ENCODE measurements around the gene COL16A1.

DNA sequence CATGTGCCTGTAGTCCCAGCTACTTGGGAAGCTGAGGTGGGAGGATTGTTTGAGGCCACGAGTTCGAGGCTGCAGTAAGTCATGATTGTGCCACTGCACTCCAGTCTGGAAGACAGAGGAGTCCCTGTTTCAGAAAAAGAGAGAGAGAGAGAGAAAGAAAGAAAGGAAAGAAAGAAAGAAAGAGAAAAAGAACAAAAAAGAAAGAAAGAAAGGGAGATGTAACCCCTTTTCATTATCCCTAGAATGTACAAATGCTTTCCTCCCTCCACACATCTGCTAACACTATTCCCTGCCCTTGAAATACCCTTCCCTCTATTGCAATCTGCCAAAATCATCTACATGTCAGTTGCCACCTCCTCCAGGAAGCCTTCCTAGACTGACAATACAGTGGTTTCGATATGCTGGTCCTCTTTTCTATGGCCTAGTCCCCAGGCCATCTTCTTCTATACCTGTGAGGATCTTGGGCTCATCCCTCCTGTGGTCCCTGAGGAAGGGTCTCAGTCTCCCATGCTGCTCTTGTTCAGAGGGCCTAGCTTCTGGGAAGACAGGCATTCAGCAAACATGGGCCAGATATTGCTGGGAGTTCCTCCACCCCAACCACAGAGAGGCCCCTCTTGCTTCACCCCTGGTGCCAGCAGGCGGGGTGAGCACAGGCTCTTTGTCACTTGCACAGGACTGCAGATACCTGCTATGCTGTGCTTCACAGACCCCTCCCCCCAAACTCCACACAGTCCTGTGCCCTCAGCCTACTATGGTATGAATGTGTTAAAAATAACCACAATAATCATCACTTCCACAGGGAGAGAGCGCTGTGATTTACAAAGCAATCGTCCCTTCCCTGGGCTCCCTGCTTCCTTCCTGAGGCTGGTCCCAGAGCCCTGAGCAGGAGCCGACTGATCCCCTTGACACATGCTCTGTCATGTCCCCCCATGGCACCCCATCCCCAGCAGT, 46.2 kb upstream of the COL16A1 start:
- TF ChIP-seq, protein P1, sequence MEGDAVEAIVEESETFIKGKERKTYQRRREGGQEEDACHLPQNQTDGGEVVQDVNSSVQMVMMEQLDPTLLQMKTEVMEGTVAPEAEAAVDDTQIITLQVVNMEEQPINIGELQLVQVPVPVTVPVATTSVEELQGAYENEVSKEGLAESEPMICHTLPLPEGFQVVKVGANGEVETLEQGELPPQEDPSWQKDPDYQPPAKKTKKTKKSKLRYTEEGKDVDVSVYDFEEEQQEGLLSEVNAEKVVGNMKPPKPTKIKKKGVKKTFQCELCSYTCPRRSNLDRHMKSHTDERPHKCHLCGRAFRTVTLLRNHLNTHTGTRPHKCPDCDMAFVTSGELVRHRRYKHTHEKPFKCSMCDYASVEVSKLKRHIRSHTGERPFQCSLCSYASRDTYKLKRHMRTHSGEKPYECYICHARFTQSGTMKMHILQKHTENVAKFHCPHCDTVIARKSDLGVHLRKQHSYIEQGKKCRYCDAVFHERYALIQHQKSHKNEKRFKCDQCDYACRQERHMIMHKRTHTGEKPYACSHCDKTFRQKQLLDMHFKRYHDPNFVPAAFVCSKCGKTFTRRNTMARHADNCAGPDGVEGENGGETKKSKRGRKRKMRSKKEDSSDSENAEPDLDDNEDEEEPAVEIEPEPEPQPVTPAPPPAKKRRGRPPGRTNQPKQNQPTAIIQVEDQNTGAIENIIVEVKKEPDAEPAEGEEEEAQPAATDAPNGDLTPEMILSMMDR (IDR thresholded peaks at IDR 0.05) = no peak
- no peak for TF ChIP-seq EZH2 (IDR thresholded peaks at IDR 0.05)
- no peak for TF ChIP-seq EZH2phosphoT487 (IDR thresholded peaks at IDR 0.05)
